ENCODE measurements around the gene PRKCH.

DNA sequence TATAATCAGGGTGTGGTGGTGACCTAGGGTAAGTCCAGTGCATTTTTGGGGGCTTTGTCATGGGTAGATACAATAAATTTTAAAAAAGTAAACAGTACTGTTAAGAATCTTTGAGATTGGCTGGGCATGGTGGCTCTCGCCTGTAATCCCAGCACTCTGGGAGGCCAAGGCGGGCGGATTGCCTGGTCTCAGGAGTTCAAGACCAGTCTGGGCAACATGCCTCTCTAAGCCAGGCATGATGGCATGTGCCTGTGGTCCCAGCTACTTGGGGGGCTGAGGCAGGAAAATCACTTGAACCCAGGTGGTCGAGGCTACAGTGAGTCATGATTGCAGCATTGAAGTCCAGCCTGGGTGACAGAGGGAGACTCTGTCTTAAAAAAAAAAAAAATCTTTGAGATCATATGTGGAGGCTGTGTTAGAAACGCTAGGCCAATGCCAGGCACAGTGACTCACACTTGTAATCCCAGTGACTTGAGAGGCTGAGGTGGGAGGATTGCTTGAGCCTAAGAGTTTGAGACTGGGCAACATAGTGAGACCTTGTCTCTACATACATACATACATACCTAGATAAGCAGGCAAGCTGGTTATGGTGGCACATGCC, 67.7 kb downstream of the PRKCH start:
- TF ChIP-seq, protein P1, sequence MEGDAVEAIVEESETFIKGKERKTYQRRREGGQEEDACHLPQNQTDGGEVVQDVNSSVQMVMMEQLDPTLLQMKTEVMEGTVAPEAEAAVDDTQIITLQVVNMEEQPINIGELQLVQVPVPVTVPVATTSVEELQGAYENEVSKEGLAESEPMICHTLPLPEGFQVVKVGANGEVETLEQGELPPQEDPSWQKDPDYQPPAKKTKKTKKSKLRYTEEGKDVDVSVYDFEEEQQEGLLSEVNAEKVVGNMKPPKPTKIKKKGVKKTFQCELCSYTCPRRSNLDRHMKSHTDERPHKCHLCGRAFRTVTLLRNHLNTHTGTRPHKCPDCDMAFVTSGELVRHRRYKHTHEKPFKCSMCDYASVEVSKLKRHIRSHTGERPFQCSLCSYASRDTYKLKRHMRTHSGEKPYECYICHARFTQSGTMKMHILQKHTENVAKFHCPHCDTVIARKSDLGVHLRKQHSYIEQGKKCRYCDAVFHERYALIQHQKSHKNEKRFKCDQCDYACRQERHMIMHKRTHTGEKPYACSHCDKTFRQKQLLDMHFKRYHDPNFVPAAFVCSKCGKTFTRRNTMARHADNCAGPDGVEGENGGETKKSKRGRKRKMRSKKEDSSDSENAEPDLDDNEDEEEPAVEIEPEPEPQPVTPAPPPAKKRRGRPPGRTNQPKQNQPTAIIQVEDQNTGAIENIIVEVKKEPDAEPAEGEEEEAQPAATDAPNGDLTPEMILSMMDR (conservative IDR thresholded peaks at IDR 0.05; ENCODE audit: low read length), result no peak
- no peak for TF ChIP-seq EZH2phosphoT487 (IDR thresholded peaks at IDR 0.05; ENCODE audit: borderline replicate concordance, low read depth, low read length)
